GM06990 (cell line): ENCODE measurements around the gene LRMDA.

ENCODE experiments used
- DNase-seq: peaks from one replicate; pipeline ENCODE4 v3.0.0-alpha.2; 2011; ENCODE audit not compliant: insufficient read length; ENCODE audit errors: extremely low read depth
- H3K27me3 ChIP-seq: replicated peaks from 2 replicates; pipeline ENCODE4 v1.6.0; 2011; ENCODE audit warnings: low read length; ENCODE audit not compliant: control insufficient read depth, insufficient read depth
- H3K36me3 ChIP-seq: 2 replicates; pipeline ENCODE4 v1.5.1; 2011; ENCODE audit warnings: low read length; ENCODE audit not compliant: control insufficient read depth, insufficient read depth
- H3K4me3 ChIP-seq: replicated peaks from 2 replicates; pipeline ENCODE4 v1.5.1; 2011; ENCODE audit warnings: low read depth, mild to moderate bottlenecking, control low read depth, low read length
- CTCF ChIP-seq: IDR thresholded peaks from 2 replicates; pipeline ENCODE4 v1.5.1; 2011; ENCODE audit warnings: low read length, control low read depth, mild to moderate bottlenecking, inconsistent platforms; ENCODE audit not compliant: insufficient read depth, poor library complexity, severe bottlenecking

Gene LRMDA

GRCh38 chr10:75817198-75817597 is 385.8 kb downstream of the LRMDA start:
- no peak for DNase-seq
- TF ChIP-seq CTCF, result no peak
- H3K36me3 ChIP-seq, result no peaks in the 10 kb centered on the region
- H3K27me3 ChIP-seq, result no peaks in the 10 kb centered on the region; the same call in 1 of the 2 replicates
- no peak overlapping the region for H3K4me3 ChIP-seq

- H3K36me3 ChIP-seq, result no peaks in the 10 kb centered on the region
- no peak for TF ChIP-seq CTCF
- no peak for DNase-seq
These were observed 387.1 kb downstream of the LRMDA start for GRCh38 chr10:75818552-75818951.

GRCh38 chr10:75825235-75825634 is 393.8 kb downstream of the LRMDA start:
- TF ChIP-seq CTCF, result no peak
- no peaks in the 10 kb centered on the region for H3K27me3 ChIP-seq
- no peaks in the 10 kb centered on the region for H3K36me3 ChIP-seq
- DNase-seq, result no peak
- H3K4me3 ChIP-seq, result no peak overlapping the region

More at GRCh38 chr10:75818552-75818951, 387.1 kb downstream of the LRMDA start:
- no peaks in the 10 kb centered on the region for H3K27me3 ChIP-seq
- H3K4me3 ChIP-seq, result no peak overlapping the region

- no peak for TF ChIP-seq CTCF
- no peaks in the 10 kb centered on the region for H3K27me3 ChIP-seq
- H3K4me3 ChIP-seq, result no peak overlapping the region
- no peaks in the 10 kb centered on the region for H3K36me3 ChIP-seq
- no peak for DNase-seq
These were observed 394.2 kb downstream of the LRMDA start for GRCh38 chr10:75825661-75826060.

- no peak for DNase-seq
- no peaks in the 10 kb centered on the region for H3K36me3 ChIP-seq
- no peak for TF ChIP-seq CTCF
- H3K4me3 ChIP-seq, result no peak overlapping the region
- no peaks in the 10 kb centered on the region for H3K27me3 ChIP-seq
These were observed 395.4 kb downstream of the LRMDA start for GRCh38 chr10:75826846-75827245.

- DNase-seq, result no peak
- no peaks in the 10 kb centered on the region for H3K36me3 ChIP-seq
- H3K27me3 ChIP-seq, result no peaks in the 10 kb centered on the region
- no peak for TF ChIP-seq CTCF
- H3K4me3 ChIP-seq, result no peak overlapping the region
These were observed 396.2 kb downstream of the LRMDA start for GRCh38 chr10:75827587-75828021.
